Osteoblast (primary cell): ENCODE measurements around the gene OR1A1. TPM values are rescaled to one million over a fixed set of nuclear protein-coding genes. Genes with fewer than 3 reads are reported as not detected.
"Not testable (repeated sequence)": the region's sequence is repeated elsewhere in the genome, so short reads cannot be mapped to it uniquely, and the experiment has no call there.

ENCODE experiments used
- DNase-seq: peaks from one replicate; pipeline ENCODE4 v3.0.0; 2011; ENCODE audit warnings: low spot score, mixed read lengths; ENCODE audit not compliant: insufficient read length; ENCODE audit errors: missing footprints
- H2AFZ ChIP-seq: 2 replicates; pipeline ENCODE4 v1.6.0; 2011; ENCODE audit warnings: mild to moderate bottlenecking, low read length
- H3K27ac ChIP-seq: 2 replicates; pipeline ENCODE4 v1.5.1; 2011; ENCODE audit warnings: mild to moderate bottlenecking, low read depth, low read length, moderate library complexity
- H3K27me3 ChIP-seq: 2 replicates; pipeline ENCODE4 v1.6.0; 2012; ENCODE audit warnings: mild to moderate bottlenecking, control low read depth, inconsistent platforms, low read length, moderate library complexity; ENCODE audit not compliant: insufficient read depth
- H3K36me3 ChIP-seq: 2 replicates; pipeline ENCODE4 v1.5.1; 2011; ENCODE audit warnings: mild to moderate bottlenecking, low read length, control low read depth, moderate library complexity; ENCODE audit not compliant: insufficient read depth
- H3K4me1 ChIP-seq: 2 replicates; pipeline ENCODE4 v1.5.1; 2011; ENCODE audit warnings: mild to moderate bottlenecking, low read length, control low read depth, moderate library complexity; ENCODE audit not compliant: insufficient read depth
- H3K4me2 ChIP-seq: 2 replicates; pipeline ENCODE4 v1.6.0; 2011; ENCODE audit warnings: mild to moderate bottlenecking, low read length; ENCODE audit not compliant: insufficient read depth
- H3K4me3 ChIP-seq: fragments of 200-600 bp; sonication (generic); 3 replicates; pipeline ENCODE4 v1.5.1; 2012; ENCODE audit warnings: mild to moderate bottlenecking, low read length, inconsistent platforms; ENCODE audit not compliant: insufficient read depth
- H3K79me2 ChIP-seq: 2 replicates; pipeline ENCODE4 v1.6.0; 2012; ENCODE audit warnings: mild to moderate bottlenecking, low read length, control low read depth, inconsistent platforms; ENCODE audit not compliant: insufficient read depth
- H3K9me3 ChIP-seq: 2 replicates; pipeline ENCODE4 v1.5.1; 2011; ENCODE audit warnings: low read depth, low read length, control low read depth
- H4K20me1 ChIP-seq: 2 replicates; pipeline ENCODE4 v1.6.0; 2012; ENCODE audit warnings: mild to moderate bottlenecking, low read length, control low read depth; ENCODE audit not compliant: insufficient read depth
- total RNA-seq: library from RNA; depleted of rRNA; stranded (reverse); fragments of >200 nt; gene quantifications from 2 replicates; pipeline ENCODE4 v1.2.3, GENCODE V29; 2012
- TF ChIP-seq, protein P1 (sequence below): IDR thresholded peaks from 2 replicates; pipeline ENCODE4 v1.5.1; 2011; ENCODE audit warnings: mild to moderate bottlenecking, low read depth, low read length, moderate library complexity; ENCODE audit errors: extremely low read depth

OR1A1 gene
- total RNA-seq, 1 donor, result not detected

DNA sequence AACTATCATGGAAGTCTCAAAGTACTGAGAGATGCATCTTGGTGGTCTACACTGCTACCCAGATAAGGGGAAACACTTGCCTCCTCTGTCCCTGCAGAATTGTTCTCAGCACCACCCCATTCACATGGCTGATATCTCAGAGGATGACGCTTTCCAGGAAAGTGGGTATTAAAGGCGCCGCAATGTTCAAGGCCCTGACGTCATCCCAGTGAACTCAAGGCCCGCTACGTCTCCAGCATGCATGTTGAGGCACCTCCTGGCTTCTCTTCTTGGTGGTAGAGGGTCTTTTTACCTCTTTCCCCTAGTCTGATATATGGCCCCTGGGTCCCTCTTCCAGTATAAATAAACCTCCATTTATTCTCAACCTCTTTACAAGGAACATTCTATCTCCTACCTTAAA lies 1.0 kb downstream of the OR1A1 start:
- no peak overlapping the region for H3K27ac ChIP-seq
- no peak overlapping the region for H3K4me3 ChIP-seq
- DNase-seq, result peak; percentile 9
- H3K4me1 ChIP-seq, result no peaks in the 10 kb centered on the region
- no peaks in the 10 kb centered on the region for H3K27me3 ChIP-seq
- H3K79me2 ChIP-seq, result no peaks in the 10 kb centered on the region
- H3K4me2 ChIP-seq, result no peak overlapping the region
- no peak overlapping the region for H2AFZ ChIP-seq
- TF ChIP-seq, protein P1, sequence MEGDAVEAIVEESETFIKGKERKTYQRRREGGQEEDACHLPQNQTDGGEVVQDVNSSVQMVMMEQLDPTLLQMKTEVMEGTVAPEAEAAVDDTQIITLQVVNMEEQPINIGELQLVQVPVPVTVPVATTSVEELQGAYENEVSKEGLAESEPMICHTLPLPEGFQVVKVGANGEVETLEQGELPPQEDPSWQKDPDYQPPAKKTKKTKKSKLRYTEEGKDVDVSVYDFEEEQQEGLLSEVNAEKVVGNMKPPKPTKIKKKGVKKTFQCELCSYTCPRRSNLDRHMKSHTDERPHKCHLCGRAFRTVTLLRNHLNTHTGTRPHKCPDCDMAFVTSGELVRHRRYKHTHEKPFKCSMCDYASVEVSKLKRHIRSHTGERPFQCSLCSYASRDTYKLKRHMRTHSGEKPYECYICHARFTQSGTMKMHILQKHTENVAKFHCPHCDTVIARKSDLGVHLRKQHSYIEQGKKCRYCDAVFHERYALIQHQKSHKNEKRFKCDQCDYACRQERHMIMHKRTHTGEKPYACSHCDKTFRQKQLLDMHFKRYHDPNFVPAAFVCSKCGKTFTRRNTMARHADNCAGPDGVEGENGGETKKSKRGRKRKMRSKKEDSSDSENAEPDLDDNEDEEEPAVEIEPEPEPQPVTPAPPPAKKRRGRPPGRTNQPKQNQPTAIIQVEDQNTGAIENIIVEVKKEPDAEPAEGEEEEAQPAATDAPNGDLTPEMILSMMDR, result no peak
- no peaks in the 10 kb centered on the region for H3K36me3 ChIP-seq
- no peaks in the 10 kb centered on the region for H3K9me3 ChIP-seq
- no peaks in the 10 kb centered on the region for H4K20me1 ChIP-seq

DNA sequence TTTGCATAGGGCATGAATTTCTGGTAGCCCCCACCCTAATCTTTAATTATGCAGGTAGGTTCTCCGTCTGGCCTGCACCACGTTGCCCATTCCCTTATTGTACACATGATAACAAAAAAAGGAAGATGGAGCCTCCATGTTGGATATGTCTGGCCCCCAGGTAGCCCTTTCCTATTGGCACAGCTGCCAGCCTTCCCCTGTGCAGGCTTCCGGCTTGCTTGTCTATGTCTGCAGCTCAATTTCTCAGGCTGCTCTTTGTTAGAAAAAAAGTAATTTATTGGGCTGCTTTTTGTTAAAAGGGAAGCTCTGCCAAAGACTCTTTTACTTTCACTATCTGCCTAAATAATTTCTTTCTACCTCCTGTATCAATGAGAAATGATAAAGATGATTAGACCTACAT lies 5.5 kb downstream of the OR1A1 start:
- no peak overlapping the region for H2AFZ ChIP-seq
- no peak for DNase-seq
- H3K4me3 ChIP-seq, result no peak overlapping the region
- no peaks in the 10 kb centered on the region for H3K9me3 ChIP-seq
- no peaks in the 10 kb centered on the region for H4K20me1 ChIP-seq
- no peak overlapping the region for H3K4me2 ChIP-seq
- TF ChIP-seq, protein P1, result no peak
- no peak overlapping the region for H3K27ac ChIP-seq
- no peaks in the 10 kb centered on the region for H3K4me1 ChIP-seq
- H3K36me3 ChIP-seq, result no peaks in the 10 kb centered on the region
- no peaks in the 10 kb centered on the region for H3K79me2 ChIP-seq
- H3K27me3 ChIP-seq, result no peaks in the 10 kb centered on the region

DNA sequence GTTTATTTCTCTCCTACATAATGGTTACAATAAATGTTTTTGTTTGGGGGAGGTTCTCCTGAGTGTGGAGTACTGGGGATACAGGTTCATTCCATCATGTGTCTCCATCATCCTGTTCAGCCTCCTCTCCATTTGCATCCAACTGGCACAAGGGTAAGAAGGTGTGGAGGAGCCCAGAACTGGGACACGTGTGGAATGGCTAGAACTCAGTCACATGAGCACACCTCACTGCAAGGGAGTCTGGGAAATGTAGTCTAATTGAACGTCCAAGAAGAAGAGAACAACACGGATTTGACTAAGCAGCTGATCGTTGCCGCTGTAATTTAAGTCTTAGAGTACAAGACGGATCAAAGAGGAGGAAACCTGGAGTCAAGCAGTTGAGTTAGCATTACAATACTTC lies 6.1 kb downstream of the OR1A1 start:
- Histone ChIP-seq H2AFZ (no peak overlapping the region), H3K4me2 (no peak overlapping the region), H3K4me1 (no peaks in the 10 kb centered on the region), H4K20me1 (no peaks in the 10 kb centered on the region), H3K4me3 (no peak overlapping the region), H3K9me3 (no peaks in the 10 kb centered on the region), H3K27me3 (no peaks in the 10 kb centered on the region), H3K79me2 (no peaks in the 10 kb centered on the region), H3K36me3 (no peaks in the 10 kb centered on the region), H3K27ac (no peak overlapping the region)
- DNase-seq, result no peak
- TF ChIP-seq, protein P1, result no peak

DNA sequence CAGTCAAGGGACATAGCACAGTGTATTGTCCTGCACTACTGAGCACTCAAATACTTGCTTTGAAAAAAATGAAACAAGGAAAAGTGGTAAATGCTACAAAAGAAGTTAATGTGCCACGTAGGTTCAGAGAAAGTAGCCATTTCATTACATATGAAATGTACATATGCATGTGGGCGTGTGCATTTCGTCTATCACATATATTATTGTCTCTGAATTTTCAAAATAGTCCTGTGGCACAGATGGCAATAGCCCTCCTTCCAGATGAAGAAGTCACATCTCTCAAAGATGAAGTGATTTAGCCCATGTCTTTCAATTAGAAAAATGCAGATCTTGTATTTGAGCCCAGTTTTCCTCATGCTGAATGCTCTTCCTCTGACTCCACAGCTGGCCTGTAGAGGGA lies 12.5 kb downstream of the OR1A1 start:
- H3K4me1 ChIP-seq, H3K4me3 ChIP-seq, H3K9me3 ChIP-seq, H3K27ac ChIP-seq, H2AFZ ChIP-seq, H3K79me2 ChIP-seq, H3K27me3 ChIP-seq, DNase-seq, H3K36me3 ChIP-seq, H4K20me1 ChIP-seq, H3K4me2 ChIP-seq: not testable (repeated sequence)
